ENCODE measurements around the gene DRAXIN.

Gene DRAXIN

GRCh38 chr1:11712285-11712684, 20.8 kb downstream of the DRAXIN start:
- no peak for DNase-seq

GRCh38 chr1:11713095-11713494, 21.6 kb downstream of the DRAXIN start:
- no peak for DNase-seq

DNA sequence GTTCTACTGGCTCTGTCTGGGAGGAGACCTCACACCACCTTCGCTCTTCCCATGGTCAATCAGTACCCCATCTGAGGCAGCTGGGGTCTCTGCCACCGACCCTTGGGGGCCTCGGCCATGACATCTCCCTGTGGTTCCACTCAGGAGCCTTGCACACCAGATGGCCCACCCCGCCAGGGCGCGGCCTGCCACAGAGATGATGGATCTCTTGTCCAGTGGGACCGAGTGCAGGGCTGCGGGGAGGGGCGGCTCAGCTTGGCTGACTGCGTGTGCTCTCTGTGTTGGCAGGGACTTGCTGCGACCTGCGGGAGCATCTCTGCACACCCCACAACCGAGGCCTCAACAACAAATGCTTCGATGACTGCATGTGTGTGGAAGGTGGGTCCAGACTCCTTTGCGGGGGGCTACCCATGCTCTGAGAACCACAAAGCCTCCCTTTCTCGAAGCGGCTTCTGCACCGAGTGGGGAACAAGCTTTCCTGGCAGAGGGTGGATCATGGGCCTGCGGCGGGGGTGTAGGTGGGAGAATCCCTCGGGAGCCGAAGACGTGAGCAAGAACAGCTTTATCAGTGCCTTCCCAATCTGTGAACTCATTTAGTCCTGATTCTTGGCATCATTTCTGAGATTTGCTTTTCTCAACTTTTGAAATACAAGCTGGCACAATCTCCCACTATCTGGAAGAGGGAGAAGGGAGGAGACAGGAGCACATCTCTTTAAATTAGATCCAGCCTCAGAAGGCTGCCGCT, 23.5 kb downstream of the DRAXIN start:
- DNase-seq: no peak

GRCh38 chr1:11719313-11720032, 28.0 kb downstream of the DRAXIN start:
- DNase-seq: peak; percentile 7

GRCh38 chr1:11720033-11720376, 28.5 kb downstream of the DRAXIN start:
- DNase-seq: no peak

- no peak for DNase-seq
Measured at GRCh38 chr1:11720525-11720924, 29.0 kb downstream of the DRAXIN start.

DNA sequence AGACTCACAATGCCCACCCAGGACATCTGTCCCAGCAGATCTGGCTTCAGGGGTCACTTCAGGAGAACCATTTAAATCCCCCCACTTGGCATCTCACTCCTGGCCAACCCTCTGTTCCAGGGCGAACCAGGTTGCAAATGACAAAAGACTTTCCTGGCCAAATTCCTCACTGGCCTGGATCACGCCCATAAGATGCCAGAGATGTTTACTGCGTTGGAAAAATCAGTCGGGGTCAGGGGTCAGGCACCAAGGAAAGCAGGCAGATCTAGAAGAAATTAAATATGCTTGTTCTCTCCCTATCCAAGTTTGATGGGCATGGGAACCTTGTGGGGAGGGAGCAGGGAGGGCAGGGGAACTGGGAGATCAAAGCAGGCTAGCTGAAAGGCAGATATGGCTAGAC, 29.8 kb downstream of the DRAXIN start:
- no peak for DNase-seq

DNA sequence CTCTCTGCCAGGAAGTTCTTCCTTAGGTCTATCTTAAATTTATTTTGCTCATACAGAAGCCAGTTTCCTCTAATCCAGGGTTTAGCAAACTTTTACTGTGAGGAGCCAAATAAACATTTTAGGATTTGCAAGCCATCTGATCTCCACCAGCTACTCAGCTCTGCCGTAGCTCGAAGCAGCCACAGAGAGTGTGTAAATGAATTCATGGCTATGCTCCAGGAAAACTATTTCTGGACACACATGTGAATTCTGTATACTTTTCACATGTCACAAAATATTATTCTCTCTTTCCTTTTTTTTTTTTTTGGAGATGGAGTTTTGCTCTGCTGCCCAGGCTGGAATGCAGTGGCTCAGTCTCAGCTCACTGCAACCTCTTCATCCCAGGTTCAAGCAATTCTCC, 31.0 kb downstream of the DRAXIN start:
- no peak for DNase-seq

- DNase-seq: no peak
Measured at GRCh38 chr1:11725616-11726015, 34.1 kb downstream of the DRAXIN start.

DNA sequence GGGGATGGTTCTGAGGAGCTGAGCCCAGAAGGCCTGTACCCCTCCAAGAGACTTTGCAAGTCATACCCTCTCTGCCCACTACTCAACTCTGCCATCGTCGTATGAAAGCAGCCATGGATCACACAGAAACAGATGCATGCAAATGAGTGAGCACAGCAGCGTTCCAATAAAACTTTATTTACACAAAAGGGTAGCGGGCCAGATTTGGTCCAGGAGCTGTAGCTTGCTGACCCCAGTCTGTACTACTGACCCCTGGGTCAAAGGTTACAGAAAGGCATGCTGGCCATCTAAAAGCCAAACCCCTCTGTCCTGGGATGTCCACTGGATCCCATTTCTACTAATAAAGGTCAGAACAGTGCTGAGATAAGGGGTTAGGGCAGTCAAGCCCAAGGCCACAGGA, 35.6 kb downstream of the DRAXIN start:
- no peak for DNase-seq

DNA sequence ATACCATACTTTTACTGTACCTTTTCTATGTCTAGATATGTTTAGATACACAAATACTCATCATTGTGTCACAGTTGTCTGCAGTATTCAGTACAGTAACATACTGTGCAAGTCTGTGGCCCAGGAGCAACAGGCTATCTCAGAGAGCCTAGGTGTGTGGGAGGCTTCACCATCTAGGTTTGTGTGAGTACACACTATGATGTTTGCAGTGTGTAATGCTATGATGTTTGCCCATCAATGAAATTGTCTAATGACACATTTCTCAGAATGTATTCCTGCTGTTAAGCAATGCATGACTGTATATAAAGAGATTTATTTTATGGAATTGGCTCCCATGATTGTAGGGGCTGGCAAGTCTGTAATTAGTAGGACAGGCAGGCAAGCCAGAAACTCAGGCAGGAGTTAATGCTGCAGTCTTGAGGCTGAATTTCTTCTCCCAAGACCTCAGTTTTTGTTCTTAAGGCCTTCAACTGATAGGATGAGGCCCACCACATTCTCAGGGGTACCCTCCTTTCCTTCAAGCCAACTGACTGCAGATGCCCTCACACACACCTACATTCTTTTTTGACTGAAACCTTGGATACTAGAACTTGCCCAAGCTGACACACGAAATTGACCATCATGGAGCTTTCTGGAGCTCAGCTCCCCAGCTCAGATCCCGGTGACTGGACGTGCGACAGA, 36.8 kb downstream of the DRAXIN start:
- DNase-seq: no peak

- no peak for DNase-seq
Measured at GRCh38 chr1:11729155-11729497, 37.6 kb downstream of the DRAXIN start.

- no peak for DNase-seq
Measured at GRCh38 chr1:11729498-11730428, 38.3 kb downstream of the DRAXIN start.

- no peak for DNase-seq
Measured at GRCh38 chr1:11730429-11730891, 39.0 kb downstream of the DRAXIN start.

GRCh38 chr1:11731691-11732283, 40.3 kb downstream of the DRAXIN start:
- DNase-seq: no peak

DNA sequence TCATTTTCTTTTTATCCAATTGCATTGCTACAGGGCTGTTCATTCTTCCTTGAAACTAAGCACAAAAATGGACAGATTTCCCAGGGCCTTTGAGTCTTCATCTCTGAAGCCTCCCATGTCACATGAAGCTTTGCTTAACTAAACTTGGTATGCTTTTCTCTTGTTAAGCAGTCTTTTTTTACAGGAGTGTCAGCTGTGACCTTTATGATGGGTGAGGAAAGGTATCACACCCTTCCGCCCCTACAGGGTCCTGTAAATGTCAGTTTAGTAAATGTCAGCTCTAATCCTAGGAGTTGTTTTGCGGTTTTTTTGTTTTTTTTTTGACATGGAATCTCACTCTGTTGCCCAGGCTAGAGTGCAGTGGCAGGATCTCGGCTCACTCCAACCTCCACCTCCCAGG, 41.8 kb downstream of the DRAXIN start:
- no peak for DNase-seq

DNA sequence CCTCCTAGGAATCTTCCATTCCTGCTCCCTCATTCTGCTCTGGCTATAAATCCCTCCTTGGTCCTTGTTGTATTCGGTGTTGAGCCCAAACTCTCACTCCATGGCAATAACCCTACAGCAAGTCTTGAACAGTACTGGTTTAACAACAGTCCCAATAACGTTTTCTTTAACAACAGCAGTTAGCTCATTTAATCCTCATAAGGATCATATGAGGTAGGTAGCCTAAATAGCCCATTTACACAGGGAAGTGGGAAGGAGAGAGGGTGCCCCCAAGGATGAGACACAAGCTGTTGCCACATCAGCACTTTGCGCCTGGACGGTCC, 44.0 kb downstream of the DRAXIN start:
- no peak for DNase-seq

DNA sequence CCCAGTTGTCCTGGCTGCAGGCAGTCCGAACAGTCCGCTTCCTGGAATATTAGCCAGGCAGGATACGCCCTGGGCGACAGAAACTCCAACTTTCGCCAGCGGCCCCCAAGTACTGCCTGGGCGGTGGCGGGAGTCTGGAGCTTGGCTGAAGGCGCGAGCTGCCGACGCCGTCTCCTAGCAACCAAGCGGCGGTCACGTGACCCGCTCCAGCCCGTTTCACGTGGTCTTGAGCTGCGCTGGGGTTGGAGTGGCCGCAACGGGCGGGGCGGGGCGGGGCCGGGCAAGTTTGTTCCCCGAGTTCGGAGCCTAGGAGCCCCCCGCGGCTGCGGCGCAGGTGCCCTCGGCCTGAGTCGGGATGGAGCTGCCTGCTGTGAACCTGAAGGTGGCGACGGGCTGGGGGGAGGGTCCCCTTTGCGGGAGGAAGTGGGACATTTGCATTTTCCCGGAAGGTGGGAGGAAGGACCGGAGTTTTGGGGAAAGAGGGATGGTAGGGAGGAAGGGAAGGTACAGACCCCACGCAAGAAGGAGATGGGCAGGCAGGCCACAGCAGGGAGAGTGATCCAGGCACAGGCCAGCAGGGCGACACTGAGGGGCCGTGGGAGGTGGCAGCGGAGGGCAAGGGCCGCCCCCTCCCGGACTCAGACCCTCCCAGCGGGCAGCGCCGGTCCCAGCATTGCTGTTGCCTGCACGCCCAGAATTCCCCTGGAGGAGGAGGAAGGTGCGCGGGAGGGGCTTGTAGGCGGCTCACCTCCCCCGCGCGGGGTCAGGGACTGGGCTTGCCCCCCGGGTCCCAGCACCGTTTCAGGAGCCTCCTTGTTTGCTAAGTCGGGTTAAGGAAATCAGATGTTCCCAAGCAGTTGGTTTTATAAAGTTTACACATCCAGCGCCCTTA, 44.6 kb downstream of the DRAXIN start, which contains the start of gene AGTRAP:
Gene AGTRAP, plus strand, starts transcription at position 283 of the 892 bp plus-strand sequence. Its CDS starts 73 bp downstream, at position 356.
- DNase-seq: peak; percentile 72

GRCh38 chr1:11736746-11737639, 45.5 kb downstream of the DRAXIN start:
- DNase-seq: no peak

- no peak for DNase-seq
Measured at GRCh38 chr1:11738096-11738495, 46.6 kb downstream of the DRAXIN start.

Data from NCI-H774 (cell line).